SU-DHL-6 (cell line): Measurements from ENCODE around the gene SHISAL1.

Experiments used
- H2AFZ ChIP-seq: fragments of 200-600 bp; sonication (generic); 2 replicates; pipeline ENCODE4 v1.6.1; 2014; ENCODE audit warnings: low read depth, mild to moderate bottlenecking, moderate library complexity, mixed read lengths, antibody characterized with exemption, low read length; ENCODE audit not compliant: severe bottlenecking
- H3F3A ChIP-seq: fragments of 200-600 bp; shearing (Covaris generic); 2 replicates; pipeline ENCODE4 v1.6.0; 2016; ENCODE audit warnings: antibody characterized with exemption, mild to moderate bottlenecking; ENCODE audit not compliant: insufficient read depth
- H3K27ac ChIP-seq: fragments of 200-600 bp; sonication (generic); 2 replicates; pipeline ENCODE4 v1.5.1; 2016; ENCODE audit warnings: low read depth, mild to moderate bottlenecking, low read length, moderate library complexity, mixed read lengths
- H3K27me3 ChIP-seq: fragments of 200-600 bp; sonication (generic), shearing (Covaris generic); 2 replicates; pipeline ENCODE4 v1.6.0; 2014; ENCODE audit warnings: mild to moderate bottlenecking, low read length
- H3K36me3 ChIP-seq: fragments of 200-600 bp; sonication (generic); 2 replicates; pipeline ENCODE4 v1.6.1; 2014; ENCODE audit warnings: mild to moderate bottlenecking, low read length, mixed read lengths
- H3K4me2 ChIP-seq: fragments of 300-600, 200-600 bp; shearing (Covaris generic), sonication (generic); 2 replicates; pipeline ENCODE4 v1.6.0; 2014; ENCODE audit warnings: low read length, low read depth, mild to moderate bottlenecking; ENCODE audit not compliant: poor library complexity, severe bottlenecking
- H3K4me3 ChIP-seq: fragments of 200-600 bp; sonication (generic); 2 replicates; pipeline ENCODE4 v1.5.1; 2014; ENCODE audit warnings: antibody characterized with exemption, low read length, mild to moderate bottlenecking, mixed read lengths; ENCODE audit not compliant: insufficient read depth, poor library complexity, severe bottlenecking
- H3K79me2 ChIP-seq: fragments of 200-600 bp; sonication (generic); 2 replicates; pipeline ENCODE4 v1.6.1; 2014; ENCODE audit warnings: mild to moderate bottlenecking, low read length, moderate library complexity; ENCODE audit not compliant: insufficient read depth
- H3K9ac ChIP-seq: fragments of 200-600 bp; sonication (generic); 2 replicates; pipeline ENCODE4 v1.7.0; 2014; ENCODE audit warnings: mild to moderate bottlenecking, low read length
- H3K9me2 ChIP-seq: fragments of 200-600 bp; sonication (generic); replicated peaks from 2 replicates; pipeline ENCODE4 v1.6.1; 2014; ENCODE audit warnings: low read length; ENCODE audit not compliant: insufficient read depth
- H3K9me3 ChIP-seq: fragments of 200-600 bp; sonication (generic); 2 replicates; pipeline ENCODE4 v1.6.1; 2014; ENCODE audit warnings: low read length, mixed read lengths; ENCODE audit not compliant: insufficient read depth
- H4K20me1 ChIP-seq: fragments of 200-600 bp; sonication (generic); 2 replicates; pipeline ENCODE4 v1.6.1; 2014; ENCODE audit warnings: low read depth, mild to moderate bottlenecking, antibody characterized with exemption, low read length, moderate library complexity, mixed read lengths
- CTCF ChIP-seq: fragments of 200-600 bp; sonication (generic); IDR thresholded peaks from one replicate; pipeline ENCODE4 v1.5.1; 2017; ENCODE audit warnings: antibody characterized with exemption, mild to moderate bottlenecking, low read length, moderate library complexity; ENCODE audit not compliant: insufficient read depth, poor library complexity, severe bottlenecking
- EZH2phosphoT487 ChIP-seq: fragments of 200-600 bp; sonication (generic), shearing (Covaris generic); conservative IDR thresholded peaks from 2 replicates; pipeline ENCODE4 v1.6.1; 2018; ENCODE audit warnings: mild to moderate bottlenecking, antibody characterized with exemption, low read length, moderate library complexity, mixed read lengths

The SHISAL1 gene

DNA sequence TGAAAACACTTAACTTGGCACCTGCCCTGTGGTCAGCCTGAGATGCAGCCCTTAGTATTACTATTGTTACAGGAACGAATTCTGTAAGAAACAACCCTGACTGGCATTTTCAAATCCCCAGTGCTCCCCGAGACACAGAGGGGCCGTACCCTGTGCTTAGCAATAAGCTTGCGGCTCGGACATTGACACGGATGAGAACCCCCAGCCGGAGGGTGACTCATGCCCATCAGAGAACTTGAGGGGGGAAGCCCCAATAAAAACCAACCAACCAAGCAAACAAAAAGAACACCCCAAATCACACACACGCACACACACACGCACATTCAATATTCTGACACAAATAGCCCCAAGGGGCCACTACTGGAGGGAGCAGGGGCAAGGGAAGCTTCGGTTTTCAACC is 63.8 kb downstream of the SHISAL1 start:
- Histone ChIP-seq H3F3A (no peaks in the 10 kb centered on the region), H3K36me3 (no peaks in the 10 kb centered on the region), H3K79me2 (no peaks in the 10 kb centered on the region), H3K27ac (no peak overlapping the region), H3K9me3 (peaks cover 4% of the 10 kb centered on the region; the same call in 1 of the 2 replicates), H4K20me1 (no peaks in the 10 kb centered on the region), H3K9me2 (no peaks in the 10 kb centered on the region), H3K9ac (no peak overlapping the region), H2AFZ (no peak overlapping the region), H3K4me2 (no peak overlapping the region), H3K27me3 (no peaks in the 10 kb centered on the region), H3K4me3 (no peak overlapping the region)
- TF ChIP-seq EZH2phosphoT487, result no peak
- TF ChIP-seq CTCF, result no peak

- no peak for TF ChIP-seq CTCF
- no peak for TF ChIP-seq EZH2phosphoT487
- Histone ChIP-seq H2AFZ (no peak overlapping the region), H3F3A (no peaks in the 10 kb centered on the region), H3K79me2 (no peaks in the 10 kb centered on the region), H3K36me3 (no peaks in the 10 kb centered on the region), H3K27ac (no peak overlapping the region), H3K4me2 (no peak overlapping the region), H3K9ac (no peak overlapping the region), H3K4me3 (no peak overlapping the region), H3K9me2 (no peaks in the 10 kb centered on the region), H4K20me1 (no peaks in the 10 kb centered on the region), H3K9me3 (peaks cover 4% of the 10 kb centered on the region; the same call in 1 of the 2 replicates), H3K27me3 (no peaks in the 10 kb centered on the region)
Measured at GRCh38 chr22:44247923-44248892, 64.5 kb downstream of the SHISAL1 start.

DNA sequence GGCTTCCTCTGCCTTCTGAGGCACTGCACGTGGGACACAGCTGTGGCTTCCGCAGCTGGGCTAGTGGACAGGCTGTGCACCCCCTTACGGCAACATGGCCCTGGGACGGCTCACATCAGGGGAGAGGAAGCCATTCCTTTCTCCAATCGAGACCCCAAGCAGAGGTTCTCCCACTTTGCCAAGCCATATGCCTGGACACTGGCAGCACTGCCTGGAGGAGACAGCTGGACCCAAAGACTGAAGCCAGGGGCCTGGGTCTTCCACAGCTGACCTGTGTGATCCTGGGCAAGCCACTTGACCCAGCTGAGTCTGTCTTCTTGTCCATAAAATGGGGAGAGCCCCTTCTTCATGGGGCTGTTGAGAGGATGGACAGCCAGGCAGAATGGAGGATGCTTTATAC is 65.4 kb downstream of the SHISAL1 start:
- Histone ChIP-seq H3K4me3 (no peak overlapping the region), H3K36me3 (no peaks in the 10 kb centered on the region), H3K27ac (no peak overlapping the region), H3K9me3 (peaks cover 4% of the 10 kb centered on the region; the same call in 1 of the 2 replicates), H4K20me1 (no peaks in the 10 kb centered on the region), H3F3A (no peaks in the 10 kb centered on the region), H3K9me2 (no peaks in the 10 kb centered on the region), H3K27me3 (no peaks in the 10 kb centered on the region), H2AFZ (no peak overlapping the region), H3K79me2 (no peaks in the 10 kb centered on the region), H3K9ac (no peak overlapping the region), H3K4me2 (no peak overlapping the region)
- no peak for TF ChIP-seq CTCF
- no peak for TF ChIP-seq EZH2phosphoT487
